H9 (cell line): ENCODE data around the gene NCAM2. TPM values are rescaled to one million over a fixed set of nuclear protein-coding genes. Genes with fewer than 3 reads are reported as not detected.

ENCODE experiments used
- DNase-seq: peaks from one replicate; pipeline ENCODE4 v3.0.0-alpha.2; 2017
- H2AFZ ChIP-seq: one replicate; pipeline ENCODE4 v1.6.1; 2013; ENCODE audit warnings: mild to moderate bottlenecking, low read length, control low read depth, moderate library complexity
- H2AK5ac ChIP-seq: 2 replicates; pipeline ENCODE4 v1.6.1; 2013; ENCODE audit warnings: low read length, control low read depth, mixed read lengths; ENCODE audit not compliant: insufficient read length
- H2BK120ac ChIP-seq: one replicate; pipeline ENCODE4 v1.6.1; 2013; ENCODE audit warnings: low read depth, mild to moderate bottlenecking, low read length, control low read depth, inconsistent platforms; ENCODE audit not compliant: poor library complexity, severe bottlenecking
- H2BK12ac ChIP-seq: 2 replicates; pipeline ENCODE4 v1.6.1; 2013; ENCODE audit warnings: low read length, control low read depth, mixed read lengths, low read depth; ENCODE audit not compliant: insufficient read length
- H2BK15ac ChIP-seq: 2 replicates; pipeline ENCODE4 v1.6.1; 2013; ENCODE audit warnings: low read depth, low read length, control low read depth
- H2BK20ac ChIP-seq: one replicate; pipeline ENCODE4 v1.6.1; 2013; ENCODE audit warnings: low read depth, mild to moderate bottlenecking, low read length, control low read depth, inconsistent platforms; ENCODE audit not compliant: poor library complexity, severe bottlenecking
- H2BK5ac ChIP-seq: 2 replicates; pipeline ENCODE4 v1.6.1; 2013; ENCODE audit warnings: low read length, control low read depth, mixed read lengths; ENCODE audit not compliant: insufficient read length
- H3K14ac ChIP-seq: 2 replicates; pipeline ENCODE4 v1.6.1; 2013; ENCODE audit warnings: low read length, control low read depth; ENCODE audit not compliant: insufficient read depth
- H3K18ac ChIP-seq: 2 replicates; pipeline ENCODE4 v1.6.1; 2013; ENCODE audit warnings: low read depth, mild to moderate bottlenecking, mixed read lengths, low read length, control low read depth; ENCODE audit not compliant: insufficient read length
- H3K23ac ChIP-seq: 2 replicates; pipeline ENCODE4 v1.6.1; 2013; ENCODE audit warnings: low read length, control low read depth, mixed read lengths, low read depth; ENCODE audit not compliant: insufficient read length
- H3K23me2 ChIP-seq: 2 replicates; pipeline ENCODE4 v1.6.1; 2013; ENCODE audit warnings: low read depth, mild to moderate bottlenecking, mixed read lengths, low read length, control low read depth; ENCODE audit not compliant: insufficient read length, poor library complexity, severe bottlenecking
- H3K27ac ChIP-seq: 2 replicates; pipeline ENCODE4 v1.5.1; 2013; ENCODE audit warnings: low read length, control low read depth, mixed read lengths, low read depth; ENCODE audit not compliant: insufficient read length
- H3K27me3 ChIP-seq: 2 replicates; pipeline ENCODE4 v1.6.1; 2013; ENCODE audit warnings: low read length, control low read depth, inconsistent platforms; ENCODE audit not compliant: insufficient read depth
- H3K4ac ChIP-seq: 2 replicates; pipeline ENCODE4 v1.6.1; 2013; ENCODE audit warnings: low read depth, mild to moderate bottlenecking, control low read depth, inconsistent platforms, low read length, moderate library complexity
- H3K4me1 ChIP-seq: 2 replicates; pipeline ENCODE4 v1.6.1; 2013; ENCODE audit warnings: low read length, control low read depth, inconsistent platforms; ENCODE audit not compliant: insufficient read depth
- H3K4me2 ChIP-seq: 2 replicates; pipeline ENCODE4 v1.6.1; 2013; ENCODE audit warnings: low read length, control low read depth, mixed read lengths; ENCODE audit not compliant: insufficient read length, insufficient read depth
- H3K56ac ChIP-seq: 2 replicates; pipeline ENCODE4 v1.6.1; 2013; ENCODE audit warnings: low read depth, mild to moderate bottlenecking, mixed read lengths, low read length, control low read depth; ENCODE audit not compliant: insufficient read length
- H3K79me1 ChIP-seq: 2 replicates; pipeline ENCODE4 v1.6.1; 2013; ENCODE audit warnings: low read depth, mild to moderate bottlenecking, moderate library complexity, low read length, control low read depth, inconsistent platforms; ENCODE audit not compliant: insufficient read depth, poor library complexity, severe bottlenecking
- H3K79me2 ChIP-seq: 2 replicates; pipeline ENCODE4 v1.6.1; 2013; ENCODE audit warnings: low read length, control low read depth, inconsistent platforms; ENCODE audit not compliant: insufficient read depth
- H3K9ac ChIP-seq: 2 replicates; pipeline ENCODE4 v1.6.1; 2013; ENCODE audit warnings: low read length, control low read depth, mixed read lengths; ENCODE audit not compliant: insufficient read length; ENCODE audit errors: extremely low read depth
- H3K9me3 ChIP-seq: one replicate; pipeline ENCODE4 v1.6.1; 2013; ENCODE audit warnings: low read depth, low read length, inconsistent platforms; ENCODE audit not compliant: control insufficient read depth
- H3T11ph ChIP-seq: one replicate; pipeline ENCODE4 v1.6.1; 2013; ENCODE audit warnings: mild to moderate bottlenecking, low read length, control low read depth, inconsistent platforms
- H4K20me1 ChIP-seq: one replicate; pipeline ENCODE4 v1.6.1; 2013; ENCODE audit not compliant: control insufficient read depth, insufficient read length, insufficient read depth
- H4K5ac ChIP-seq: 2 replicates; pipeline ENCODE4 v1.6.1; 2013; ENCODE audit warnings: low read depth, mild to moderate bottlenecking, mixed read lengths, low read length, control low read depth; ENCODE audit not compliant: insufficient read length
- H4K8ac ChIP-seq: replicated peaks from 2 replicates; pipeline ENCODE4 v1.6.1; 2013; ENCODE audit warnings: low read length, control low read depth, mixed read lengths, low read depth; ENCODE audit not compliant: insufficient read length
- H4K91ac ChIP-seq: 2 replicates; pipeline ENCODE4 v1.6.1; 2013; ENCODE audit warnings: low read depth, mild to moderate bottlenecking, moderate library complexity, mixed read lengths, low read length, control low read depth; ENCODE audit not compliant: insufficient read length
- H3K27ac Mint-ChIP-seq, 3 experiments: 2 replicates in 2 of 3; 3 replicates in 1 of 3; pipeline ENCODE4 v1.8.0; 2020 to 2021; ENCODE audit warnings: mixed read lengths in 3 of 3, mild to moderate bottlenecking in 1 of 3, moderate library complexity in 1 of 3
- H3K27me3 Mint-ChIP-seq: 2 replicates; pipeline ENCODE4 v1.8.0; 2021; ENCODE audit warnings: low read depth, mild to moderate bottlenecking, moderate library complexity, mixed read lengths
- H3K36me3 Mint-ChIP-seq, 3 experiments: 2 replicates in 2 of 3; 3 replicates in 1 of 3; pipeline ENCODE4 v1.8.0; 2020 to 2021; ENCODE audit warnings: low read depth in 3 of 3, mixed read lengths in 3 of 3; ENCODE audit not compliant: insufficient read depth in 1 of 3
- H3K4me1 Mint-ChIP-seq, 2 experiments: 2 replicates each; pipeline ENCODE4 v1.8.0; 2020; ENCODE audit warnings: mixed read lengths in 2 of 2
- H3K4me3 Mint-ChIP-seq, 2 experiments: 2 replicates in 1 of 2; 3 replicates in 1 of 2; pipeline ENCODE4 v1.8.0; 2020 to 2021; ENCODE audit warnings: mild to moderate bottlenecking in 2 of 2, mixed read lengths in 2 of 2, moderate library complexity in 1 of 2
- H3K9me3 Mint-ChIP-seq, 2 experiments: 2 replicates in 1 of 2; 3 replicates in 1 of 2; pipeline ENCODE4 v1.8.0; 2020; ENCODE audit warnings: mild to moderate bottlenecking in 2 of 2, mixed read lengths in 2 of 2, moderate library complexity in 1 of 2
- WGBS: extraction: QIAGEN DNeasy Blood & Tissue Kit; methylation state at CpG from one replicate; pipeline ENCODE4 v1.1.7; 2013; ENCODE audit warnings: missing lambda C conversion rate, low lambda C conversion rate, mixed read lengths; ENCODE audit not compliant: insufficient read length; ENCODE audit errors: extremely low coverage; 5-methylcytosine and 5-hydroxymethylcytosine counted together
- total RNA-seq: library from RNA; stranded (reverse); gene quantifications from 2 replicates; pipeline ENCODE4 v1.2.1, GENCODE V29; 2021
- TF ChIP-seq, protein P1 (sequence below): fragments of 200-600 bp; sonication (generic); conservative IDR thresholded peaks from 3 replicates; pipeline ENCODE4 v1.8.0; 2021; ENCODE audit warnings: antibody characterized with exemption, mild to moderate bottlenecking

Gene NCAM2
- total RNA-seq, 1 experiment from 2014 or later, result 2.2 TPM

DNA sequence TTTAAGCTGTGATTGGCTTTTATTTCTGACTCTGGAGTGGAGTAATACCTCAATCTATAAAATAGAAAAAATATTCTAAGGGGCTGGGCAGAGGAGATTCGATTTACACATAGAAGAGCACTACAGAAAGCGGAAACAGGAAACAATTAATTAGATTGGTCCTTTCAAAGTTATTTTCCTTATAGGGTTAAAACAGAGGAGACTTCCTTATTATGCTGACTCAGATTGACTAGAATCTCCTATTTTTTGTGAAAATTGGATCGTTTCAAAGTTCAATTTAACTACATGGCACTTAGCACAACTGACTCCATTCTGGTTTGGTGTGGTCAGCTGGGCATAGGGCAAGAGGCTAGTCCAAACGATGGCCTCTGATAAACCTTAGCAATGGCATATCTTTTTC lies 48.3 kb upstream of the NCAM2 start:
- Histone ChIP-seq H3K9me3 (no peaks in the 10 kb centered on the region), H3K56ac (no peak overlapping the region), H4K5ac (no peak overlapping the region), H2AFZ (no peak overlapping the region), H3K79me2 (no peaks in the 10 kb centered on the region), H2BK12ac (no peak overlapping the region), H4K8ac (no peak overlapping the region), H3K79me1 (no peaks in the 10 kb centered on the region), H3K4me2 (no peak overlapping the region), H3K14ac (no peak overlapping the region), H2BK20ac (no peak overlapping the region), H3K23me2 (no peaks in the 10 kb centered on the region), H3K4me1 (no peaks in the 10 kb centered on the region), H2BK15ac (no peak overlapping the region), H3K18ac (no peak overlapping the region), H3K23ac (no peak overlapping the region), H3K9ac (no peak overlapping the region), H3K27ac (no peak overlapping the region), H2BK120ac (no peak overlapping the region), H2AK5ac (no peak overlapping the region), H3T11ph (no peak overlapping the region), H2BK5ac (no peak overlapping the region), H3K4ac (no peak overlapping the region), H3K27me3 (no peaks in the 10 kb centered on the region), H4K91ac (no peak overlapping the region), H4K20me1 (no peaks in the 10 kb centered on the region)
- TF ChIP-seq, protein P1, sequence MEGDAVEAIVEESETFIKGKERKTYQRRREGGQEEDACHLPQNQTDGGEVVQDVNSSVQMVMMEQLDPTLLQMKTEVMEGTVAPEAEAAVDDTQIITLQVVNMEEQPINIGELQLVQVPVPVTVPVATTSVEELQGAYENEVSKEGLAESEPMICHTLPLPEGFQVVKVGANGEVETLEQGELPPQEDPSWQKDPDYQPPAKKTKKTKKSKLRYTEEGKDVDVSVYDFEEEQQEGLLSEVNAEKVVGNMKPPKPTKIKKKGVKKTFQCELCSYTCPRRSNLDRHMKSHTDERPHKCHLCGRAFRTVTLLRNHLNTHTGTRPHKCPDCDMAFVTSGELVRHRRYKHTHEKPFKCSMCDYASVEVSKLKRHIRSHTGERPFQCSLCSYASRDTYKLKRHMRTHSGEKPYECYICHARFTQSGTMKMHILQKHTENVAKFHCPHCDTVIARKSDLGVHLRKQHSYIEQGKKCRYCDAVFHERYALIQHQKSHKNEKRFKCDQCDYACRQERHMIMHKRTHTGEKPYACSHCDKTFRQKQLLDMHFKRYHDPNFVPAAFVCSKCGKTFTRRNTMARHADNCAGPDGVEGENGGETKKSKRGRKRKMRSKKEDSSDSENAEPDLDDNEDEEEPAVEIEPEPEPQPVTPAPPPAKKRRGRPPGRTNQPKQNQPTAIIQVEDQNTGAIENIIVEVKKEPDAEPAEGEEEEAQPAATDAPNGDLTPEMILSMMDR, result no peak
- no peak for DNase-seq
- H3K27ac Mint-ChIP-seq, result no peak overlapping the region
- no peaks in the 10 kb centered on the region for H3K27me3 Mint-ChIP-seq
- WGBS, result no CpG with 5 or more reads among the region's 4 CpGs
- peaks cover 0 to 4% of the 10 kb centered on the region in 2 experiments; a peak in 1 of 5 replicates for H3K9me3 Mint-ChIP-seq
- peaks cover 4 to 5% of the 10 kb centered on the region in 2 experiments for H3K4me1 Mint-ChIP-seq
- no peak overlapping the region for H3K4me3 Mint-ChIP-seq
- no peaks in the 10 kb centered on the region for H3K36me3 Mint-ChIP-seq
